H9 (cell line): ENCODE data around the gene MAGI1. TPM values are rescaled to one million over a fixed set of nuclear protein-coding genes. Genes with fewer than 3 reads are reported as not detected.

Experiments
- DNase-seq: peaks from one replicate; pipeline ENCODE4 v3.0.0-alpha.2; 2017
- H2AFZ ChIP-seq: one replicate; pipeline ENCODE4 v1.6.1; 2013; ENCODE audit warnings: mild to moderate bottlenecking, low read length, control low read depth, moderate library complexity
- H2AK5ac ChIP-seq: 2 replicates; pipeline ENCODE4 v1.6.1; 2013; ENCODE audit warnings: low read length, control low read depth, mixed read lengths; ENCODE audit not compliant: insufficient read length
- H2BK120ac ChIP-seq: one replicate; pipeline ENCODE4 v1.6.1; 2013; ENCODE audit warnings: low read depth, mild to moderate bottlenecking, low read length, control low read depth, inconsistent platforms; ENCODE audit not compliant: poor library complexity, severe bottlenecking
- H2BK12ac ChIP-seq: 2 replicates; pipeline ENCODE4 v1.6.1; 2013; ENCODE audit warnings: low read length, control low read depth, mixed read lengths, low read depth; ENCODE audit not compliant: insufficient read length
- H2BK15ac ChIP-seq: 2 replicates; pipeline ENCODE4 v1.6.1; 2013; ENCODE audit warnings: low read depth, low read length, control low read depth
- H2BK20ac ChIP-seq: one replicate; pipeline ENCODE4 v1.6.1; 2013; ENCODE audit warnings: low read depth, mild to moderate bottlenecking, low read length, control low read depth, inconsistent platforms; ENCODE audit not compliant: poor library complexity, severe bottlenecking
- H2BK5ac ChIP-seq: 2 replicates; pipeline ENCODE4 v1.6.1; 2013; ENCODE audit warnings: low read length, control low read depth, mixed read lengths; ENCODE audit not compliant: insufficient read length
- H3K14ac ChIP-seq: 2 replicates; pipeline ENCODE4 v1.6.1; 2013; ENCODE audit warnings: low read length, control low read depth; ENCODE audit not compliant: insufficient read depth
- H3K18ac ChIP-seq: 2 replicates; pipeline ENCODE4 v1.6.1; 2013; ENCODE audit warnings: low read depth, mild to moderate bottlenecking, mixed read lengths, low read length, control low read depth; ENCODE audit not compliant: insufficient read length
- H3K23ac ChIP-seq: 2 replicates; pipeline ENCODE4 v1.6.1; 2013; ENCODE audit warnings: low read length, control low read depth, mixed read lengths, low read depth; ENCODE audit not compliant: insufficient read length
- H3K23me2 ChIP-seq: 2 replicates; pipeline ENCODE4 v1.6.1; 2013; ENCODE audit warnings: low read depth, mild to moderate bottlenecking, mixed read lengths, low read length, control low read depth; ENCODE audit not compliant: insufficient read length, poor library complexity, severe bottlenecking
- H3K27ac ChIP-seq: 2 replicates; pipeline ENCODE4 v1.5.1; 2013; ENCODE audit warnings: low read length, control low read depth, mixed read lengths, low read depth; ENCODE audit not compliant: insufficient read length
- H3K27me3 ChIP-seq: 2 replicates; pipeline ENCODE4 v1.6.1; 2013; ENCODE audit warnings: low read length, control low read depth, inconsistent platforms; ENCODE audit not compliant: insufficient read depth
- H3K4ac ChIP-seq: 2 replicates; pipeline ENCODE4 v1.6.1; 2013; ENCODE audit warnings: low read depth, mild to moderate bottlenecking, control low read depth, inconsistent platforms, low read length, moderate library complexity
- H3K4me1 ChIP-seq: 2 replicates; pipeline ENCODE4 v1.6.1; 2013; ENCODE audit warnings: low read length, control low read depth, inconsistent platforms; ENCODE audit not compliant: insufficient read depth
- H3K4me2 ChIP-seq: 2 replicates; pipeline ENCODE4 v1.6.1; 2013; ENCODE audit warnings: low read length, control low read depth, mixed read lengths; ENCODE audit not compliant: insufficient read length, insufficient read depth
- H3K56ac ChIP-seq: 2 replicates; pipeline ENCODE4 v1.6.1; 2013; ENCODE audit warnings: low read depth, mild to moderate bottlenecking, mixed read lengths, low read length, control low read depth; ENCODE audit not compliant: insufficient read length
- H3K79me1 ChIP-seq: 2 replicates; pipeline ENCODE4 v1.6.1; 2013; ENCODE audit warnings: low read depth, mild to moderate bottlenecking, moderate library complexity, low read length, control low read depth, inconsistent platforms; ENCODE audit not compliant: insufficient read depth, poor library complexity, severe bottlenecking
- H3K79me2 ChIP-seq: 2 replicates; pipeline ENCODE4 v1.6.1; 2013; ENCODE audit warnings: low read length, control low read depth, inconsistent platforms; ENCODE audit not compliant: insufficient read depth
- H3K9ac ChIP-seq: 2 replicates; pipeline ENCODE4 v1.6.1; 2013; ENCODE audit warnings: low read length, control low read depth, mixed read lengths; ENCODE audit not compliant: insufficient read length; ENCODE audit errors: extremely low read depth
- H3K9me3 ChIP-seq: one replicate; pipeline ENCODE4 v1.6.1; 2013; ENCODE audit warnings: low read depth, low read length, inconsistent platforms; ENCODE audit not compliant: control insufficient read depth
- H3T11ph ChIP-seq: one replicate; pipeline ENCODE4 v1.6.1; 2013; ENCODE audit warnings: mild to moderate bottlenecking, low read length, control low read depth, inconsistent platforms
- H4K20me1 ChIP-seq: one replicate; pipeline ENCODE4 v1.6.1; 2013; ENCODE audit not compliant: control insufficient read depth, insufficient read length, insufficient read depth
- H4K5ac ChIP-seq: 2 replicates; pipeline ENCODE4 v1.6.1; 2013; ENCODE audit warnings: low read depth, mild to moderate bottlenecking, mixed read lengths, low read length, control low read depth; ENCODE audit not compliant: insufficient read length
- H4K8ac ChIP-seq: replicated peaks from 2 replicates; pipeline ENCODE4 v1.6.1; 2013; ENCODE audit warnings: low read length, control low read depth, mixed read lengths, low read depth; ENCODE audit not compliant: insufficient read length
- H4K91ac ChIP-seq: 2 replicates; pipeline ENCODE4 v1.6.1; 2013; ENCODE audit warnings: low read depth, mild to moderate bottlenecking, moderate library complexity, mixed read lengths, low read length, control low read depth; ENCODE audit not compliant: insufficient read length
- H3K27ac Mint-ChIP-seq, 3 experiments: 2 replicates in 2 of 3; 3 replicates in 1 of 3; pipeline ENCODE4 v1.8.0; 2020 to 2021; ENCODE audit warnings: mixed read lengths in 3 of 3, mild to moderate bottlenecking in 1 of 3, moderate library complexity in 1 of 3
- H3K27me3 Mint-ChIP-seq: 2 replicates; pipeline ENCODE4 v1.8.0; 2021; ENCODE audit warnings: low read depth, mild to moderate bottlenecking, moderate library complexity, mixed read lengths
- H3K36me3 Mint-ChIP-seq, 3 experiments: 2 replicates in 2 of 3; 3 replicates in 1 of 3; pipeline ENCODE4 v1.8.0; 2020 to 2021; ENCODE audit warnings: low read depth in 3 of 3, mixed read lengths in 3 of 3; ENCODE audit not compliant: insufficient read depth in 1 of 3
- H3K4me1 Mint-ChIP-seq, 2 experiments: 2 replicates each; pipeline ENCODE4 v1.8.0; 2020; ENCODE audit warnings: mixed read lengths in 2 of 2
- H3K4me3 Mint-ChIP-seq, 2 experiments: 2 replicates in 1 of 2; 3 replicates in 1 of 2; pipeline ENCODE4 v1.8.0; 2020 to 2021; ENCODE audit warnings: mild to moderate bottlenecking in 2 of 2, mixed read lengths in 2 of 2, moderate library complexity in 1 of 2
- H3K9me3 Mint-ChIP-seq, 2 experiments: 2 replicates in 1 of 2; 3 replicates in 1 of 2; pipeline ENCODE4 v1.8.0; 2020; ENCODE audit warnings: mild to moderate bottlenecking in 2 of 2, mixed read lengths in 2 of 2, moderate library complexity in 1 of 2
- WGBS: extraction: QIAGEN DNeasy Blood & Tissue Kit; methylation state at CpG from one replicate; pipeline ENCODE4 v1.1.7; 2013; ENCODE audit warnings: missing lambda C conversion rate, low lambda C conversion rate, mixed read lengths; ENCODE audit not compliant: insufficient read length; ENCODE audit errors: extremely low coverage; 5-methylcytosine and 5-hydroxymethylcytosine counted together
- total RNA-seq: library from RNA; stranded (reverse); gene quantifications from 2 replicates; pipeline ENCODE4 v1.2.1, GENCODE V29; 2021
- TF ChIP-seq, protein P1 (sequence below): fragments of 200-600 bp; sonication (generic); conservative IDR thresholded peaks from 3 replicates; pipeline ENCODE4 v1.8.0; 2021; ENCODE audit warnings: antibody characterized with exemption, mild to moderate bottlenecking

Gene MAGI1
- total RNA-seq, 1 experiment from 2014 or later: 65.7 TPM

DNA sequence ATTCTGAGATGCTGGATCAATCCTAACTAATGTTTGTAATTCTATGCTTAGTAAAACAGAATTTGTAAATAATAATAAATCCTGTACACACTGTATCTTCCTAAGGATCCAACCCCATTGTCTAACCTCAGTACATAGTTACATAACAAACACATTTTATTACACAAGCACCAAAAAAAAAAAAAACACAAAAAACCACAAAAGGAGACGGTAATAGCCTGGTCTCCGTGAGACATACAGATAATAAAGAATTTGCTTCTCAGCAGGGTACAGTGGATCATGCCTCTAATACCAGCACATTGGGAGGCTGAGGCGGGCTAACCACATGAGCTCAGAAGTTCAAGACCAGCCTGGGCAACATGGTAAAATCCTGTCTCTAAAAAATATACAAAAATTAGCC lies 558.7 kb downstream of the MAGI1 start:
- H3K27ac Mint-ChIP-seq: peak overlapping the region in 2 of 3 experiments; percentile 61 to 93; a peak in 3 of 7 replicates
- Histone ChIP-seq H2BK120ac (no peak overlapping the region), H3K56ac (no peak overlapping the region), H3K18ac (no peak overlapping the region), H3K27ac (no peak overlapping the region), H3K14ac (no peak overlapping the region), H3K9me3 (no peaks in the 10 kb centered on the region), H3T11ph (no peak overlapping the region), H3K27me3 (no peaks in the 10 kb centered on the region), H2BK12ac (no peak overlapping the region), H3K4ac (no peak overlapping the region), H2AFZ (no peak overlapping the region), H4K20me1 (no peaks in the 10 kb centered on the region), H3K23ac (no peak overlapping the region), H2BK5ac (no peak overlapping the region), H2BK15ac (no peak overlapping the region), H3K79me1 (peaks cover 3% of the 10 kb centered on the region), H3K4me1 (peaks cover 16% of the 10 kb centered on the region; the same call in 1 of the 2 replicates), H3K9ac (no peak overlapping the region), H3K23me2 (peaks cover 3% of the 10 kb centered on the region), H3K79me2 (no peaks in the 10 kb centered on the region), H4K8ac (no peak overlapping the region), H3K4me2 (no peak overlapping the region), H4K5ac (no peak overlapping the region), H2BK20ac (no peak overlapping the region), H2AK5ac (no peak overlapping the region), H4K91ac (no peak overlapping the region)
- WGBS: no CpG with 5 or more reads among the region's 3 CpGs
- no peaks in the 10 kb centered on the region for H3K27me3 Mint-ChIP-seq
- H3K36me3 Mint-ChIP-seq: peaks cover 2 to 11% (median 6%) of the 10 kb centered on the region in 3 experiments; a peak in 6 of 7 replicates
- TF ChIP-seq, protein P1, sequence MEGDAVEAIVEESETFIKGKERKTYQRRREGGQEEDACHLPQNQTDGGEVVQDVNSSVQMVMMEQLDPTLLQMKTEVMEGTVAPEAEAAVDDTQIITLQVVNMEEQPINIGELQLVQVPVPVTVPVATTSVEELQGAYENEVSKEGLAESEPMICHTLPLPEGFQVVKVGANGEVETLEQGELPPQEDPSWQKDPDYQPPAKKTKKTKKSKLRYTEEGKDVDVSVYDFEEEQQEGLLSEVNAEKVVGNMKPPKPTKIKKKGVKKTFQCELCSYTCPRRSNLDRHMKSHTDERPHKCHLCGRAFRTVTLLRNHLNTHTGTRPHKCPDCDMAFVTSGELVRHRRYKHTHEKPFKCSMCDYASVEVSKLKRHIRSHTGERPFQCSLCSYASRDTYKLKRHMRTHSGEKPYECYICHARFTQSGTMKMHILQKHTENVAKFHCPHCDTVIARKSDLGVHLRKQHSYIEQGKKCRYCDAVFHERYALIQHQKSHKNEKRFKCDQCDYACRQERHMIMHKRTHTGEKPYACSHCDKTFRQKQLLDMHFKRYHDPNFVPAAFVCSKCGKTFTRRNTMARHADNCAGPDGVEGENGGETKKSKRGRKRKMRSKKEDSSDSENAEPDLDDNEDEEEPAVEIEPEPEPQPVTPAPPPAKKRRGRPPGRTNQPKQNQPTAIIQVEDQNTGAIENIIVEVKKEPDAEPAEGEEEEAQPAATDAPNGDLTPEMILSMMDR: no peak
- no peak overlapping the region for H3K4me3 Mint-ChIP-seq
- H3K9me3 Mint-ChIP-seq: no peaks in the 10 kb centered on the region
- H3K4me1 Mint-ChIP-seq: peaks cover 65 to 74% of the 10 kb centered on the region in 2 experiments
- DNase-seq: no peak
